Type B pancreatic cell (in vitro differentiated cells): Measurements from ENCODE around the gene EXOG. TPM values are rescaled to one million over a fixed set of nuclear protein-coding genes. Genes with fewer than 3 reads are reported as not detected.

ENCODE experiments used
- DNase-seq: peaks from one replicate; pipeline ENCODE4 v3.0.0; 2021; ENCODE audit warnings: mixed read lengths; ENCODE audit not compliant: unreplicated experiment; ENCODE audit errors: extremely low spot score
- H3K27ac Mint-ChIP-seq: 2 replicates; pipeline ENCODE4 v1.8.0; 2021; ENCODE audit warnings: mild to moderate bottlenecking, mixed read lengths
- H3K27me3 Mint-ChIP-seq: 2 replicates; pipeline ENCODE4 v1.8.0; 2021; ENCODE audit warnings: mixed read lengths
- H3K36me3 Mint-ChIP-seq: 2 replicates; pipeline ENCODE4 v1.8.0; 2021; ENCODE audit warnings: mixed read lengths
- H3K4me1 Mint-ChIP-seq: one replicate; pipeline ENCODE4 v1.8.0; 2021; ENCODE audit warnings: mixed read lengths; ENCODE audit not compliant: unreplicated experiment
- H3K4me3 Mint-ChIP-seq: 2 replicates; pipeline ENCODE4 v1.8.0; 2021; ENCODE audit warnings: mild to moderate bottlenecking, mixed read lengths
- H3K9me3 Mint-ChIP-seq: 2 replicates; pipeline ENCODE4 v1.8.0; 2021; ENCODE audit warnings: mixed read lengths
- CTCF ChIP-seq: fragments of 200-600 bp; sonication (generic); conservative IDR thresholded peaks from 2 replicates; pipeline ENCODE4 v1.5.0; 2021; ENCODE audit warnings: antibody characterized with exemption, mild to moderate bottlenecking
- total RNA-seq: library from RNA; stranded (reverse); gene quantifications from 2 replicates; pipeline ENCODE4 v1.2.1, GENCODE V29; 2021; ENCODE audit warnings: low replicate concordance

Gene EXOG
- total RNA-seq, 1 donor from 2014 or later = 16.8 TPM

GRCh38 chr3:38556640-38557358, 60.7 kb downstream of the EXOG start:
- Mint-ChIP-seq H3K27me3 (no peaks in the 10 kb centered on the region), H3K36me3 (no peaks in the 10 kb centered on the region), H3K4me3 (no peak overlapping the region), H3K4me1 (no peaks in the 10 kb centered on the region), H3K27ac (no peak overlapping the region), H3K9me3 (no peaks in the 10 kb centered on the region)
- DNase-seq = peak; percentile 43
- no peak for TF ChIP-seq CTCF

- no peak for DNase-seq
- TF ChIP-seq CTCF = no peak
- Mint-ChIP-seq H3K9me3 (no peaks in the 10 kb centered on the region), H3K4me1 (no peaks in the 10 kb centered on the region), H3K36me3 (no peaks in the 10 kb centered on the region), H3K27ac (no peak overlapping the region), H3K4me3 (no peak overlapping the region), H3K27me3 (no peaks in the 10 kb centered on the region)
Measured at GRCh38 chr3:38558864-38559263, 62.7 kb downstream of the EXOG start.

GRCh38 chr3:38560284-38560683, 64.1 kb downstream of the EXOG start:
- Mint-ChIP-seq H3K9me3 (no peaks in the 10 kb centered on the region), H3K27me3 (peaks cover 3% of the 10 kb centered on the region), H3K36me3 (no peaks in the 10 kb centered on the region), H3K27ac (no peak overlapping the region), H3K4me1 (no peaks in the 10 kb centered on the region), H3K4me3 (no peak overlapping the region)
- peak; percentile 41 for TF ChIP-seq CTCF
- peak; percentile 59 for DNase-seq

- Mint-ChIP-seq H3K4me3 (no peak overlapping the region), H3K27me3 (peaks cover 3% of the 10 kb centered on the region), H3K27ac (no peak overlapping the region), H3K36me3 (no peaks in the 10 kb centered on the region), H3K4me1 (no peaks in the 10 kb centered on the region), H3K9me3 (no peaks in the 10 kb centered on the region)
- DNase-seq = peak; percentile 47
- TF ChIP-seq CTCF = no peak
Measured at GRCh38 chr3:38560996-38561717, 65.0 kb downstream of the EXOG start.

- H3K27ac Mint-ChIP-seq = no peak overlapping the region
- H3K4me1 Mint-ChIP-seq = no peaks in the 10 kb centered on the region
- TF ChIP-seq CTCF = no peak
- H3K9me3 Mint-ChIP-seq = no peaks in the 10 kb centered on the region
- DNase-seq = peak; percentile 63
- peaks cover 3% of the 10 kb centered on the region for H3K27me3 Mint-ChIP-seq
- no peak overlapping the region for H3K4me3 Mint-ChIP-seq
- no peaks in the 10 kb centered on the region for H3K36me3 Mint-ChIP-seq
Measured at GRCh38 chr3:38561746-38562466, 65.8 kb downstream of the EXOG start.
